AG10803 (cell line): ENCODE results near the gene TENT4A.

Experiments used
- DNase-seq: peaks from one replicate; pipeline ENCODE4 v3.0.0; 2010; ENCODE audit warnings: low read depth
- H3K4me3 ChIP-seq: 2 replicates; pipeline ENCODE4 v1.5.1; 2011; ENCODE audit warnings: mild to moderate bottlenecking, low read length, control low read depth
- CTCF ChIP-seq: conservative IDR thresholded peaks from 2 replicates; pipeline ENCODE4 v1.5.1; 2011; ENCODE audit warnings: mild to moderate bottlenecking, low read length, control low read depth, inconsistent platforms

The TENT4A gene

GRCh38 chr5:6736524-6737042 is 23.4 kb downstream of the TENT4A start:
- DNase-seq: no peak
- no peak overlapping the region for H3K4me3 ChIP-seq
- no peak for TF ChIP-seq CTCF

GRCh38 chr5:6737043-6737941 is 24.1 kb downstream of the TENT4A start:
- DNase-seq: no peak
- TF ChIP-seq CTCF: no peak
- no peak overlapping the region for H3K4me3 ChIP-seq

- no peak for DNase-seq
- TF ChIP-seq CTCF: no peak
- H3K4me3 ChIP-seq: no peak overlapping the region
These were observed 26.4 kb downstream of the TENT4A start for GRCh38 chr5:6739603-6740002.

- no peak for DNase-seq
- no peak for TF ChIP-seq CTCF
- no peak overlapping the region for H3K4me3 ChIP-seq
These were observed 27.4 kb downstream of the TENT4A start for GRCh38 chr5:6740586-6741150.

GRCh38 chr5:6742081-6742758 is 29.0 kb downstream of the TENT4A start:
- no peak for DNase-seq
- no peak for TF ChIP-seq CTCF
- no peak overlapping the region for H3K4me3 ChIP-seq

GRCh38 chr5:6743161-6743560 is 29.9 kb downstream of the TENT4A start:
- no peak for TF ChIP-seq CTCF
- no peak for DNase-seq
- H3K4me3 ChIP-seq: no peak overlapping the region
